ENCODE data around the gene LCE3D.

DNA sequence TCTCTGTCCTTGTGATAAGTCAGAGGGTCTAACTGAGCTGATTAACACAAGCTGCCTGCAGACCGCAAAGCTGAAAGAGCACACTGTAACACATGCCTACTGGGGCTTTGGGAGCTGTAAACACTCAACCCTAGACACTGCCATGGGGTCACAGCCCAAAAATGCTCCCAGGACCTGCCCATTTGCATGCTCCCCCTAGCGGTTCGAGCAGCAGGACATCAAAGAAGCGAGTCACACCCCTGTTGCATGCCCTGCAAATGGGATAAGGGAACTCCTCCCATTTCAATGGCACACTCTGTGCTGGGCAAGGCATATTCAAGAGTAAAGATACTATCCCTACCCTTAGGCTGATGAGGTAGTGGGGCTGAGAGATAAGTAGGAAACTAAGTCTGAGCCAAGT, 36.5 kb downstream of the LCE3D start:
- TF ChIP-seq, protein P1, sequence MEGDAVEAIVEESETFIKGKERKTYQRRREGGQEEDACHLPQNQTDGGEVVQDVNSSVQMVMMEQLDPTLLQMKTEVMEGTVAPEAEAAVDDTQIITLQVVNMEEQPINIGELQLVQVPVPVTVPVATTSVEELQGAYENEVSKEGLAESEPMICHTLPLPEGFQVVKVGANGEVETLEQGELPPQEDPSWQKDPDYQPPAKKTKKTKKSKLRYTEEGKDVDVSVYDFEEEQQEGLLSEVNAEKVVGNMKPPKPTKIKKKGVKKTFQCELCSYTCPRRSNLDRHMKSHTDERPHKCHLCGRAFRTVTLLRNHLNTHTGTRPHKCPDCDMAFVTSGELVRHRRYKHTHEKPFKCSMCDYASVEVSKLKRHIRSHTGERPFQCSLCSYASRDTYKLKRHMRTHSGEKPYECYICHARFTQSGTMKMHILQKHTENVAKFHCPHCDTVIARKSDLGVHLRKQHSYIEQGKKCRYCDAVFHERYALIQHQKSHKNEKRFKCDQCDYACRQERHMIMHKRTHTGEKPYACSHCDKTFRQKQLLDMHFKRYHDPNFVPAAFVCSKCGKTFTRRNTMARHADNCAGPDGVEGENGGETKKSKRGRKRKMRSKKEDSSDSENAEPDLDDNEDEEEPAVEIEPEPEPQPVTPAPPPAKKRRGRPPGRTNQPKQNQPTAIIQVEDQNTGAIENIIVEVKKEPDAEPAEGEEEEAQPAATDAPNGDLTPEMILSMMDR (IDR thresholded peaks at IDR 0.05; ENCODE audit: borderline replicate concordance, extremely low read depth, low read length, poor library complexity, severe bottlenecking): no peak
- no peak for TF ChIP-seq EZH2 (IDR thresholded peaks at IDR 0.05; ENCODE audit: borderline replicate concordance, low read depth, low read length, severe bottlenecking)

Measured in DND-41 (cell line).